Measurements from ENCODE around the gene SFTA2. TPM values are rescaled to one million over a fixed set of nuclear protein-coding genes. Genes with fewer than 3 reads are reported as not detected.
A peak's percentile ranks its signal among the peaks of the same experiment; 100 is the strongest.

SFTA2 gene
- polyA plus RNA-seq, 1 of the 3 experiments (the other 2 are of a cell fraction): not detected

DNA sequence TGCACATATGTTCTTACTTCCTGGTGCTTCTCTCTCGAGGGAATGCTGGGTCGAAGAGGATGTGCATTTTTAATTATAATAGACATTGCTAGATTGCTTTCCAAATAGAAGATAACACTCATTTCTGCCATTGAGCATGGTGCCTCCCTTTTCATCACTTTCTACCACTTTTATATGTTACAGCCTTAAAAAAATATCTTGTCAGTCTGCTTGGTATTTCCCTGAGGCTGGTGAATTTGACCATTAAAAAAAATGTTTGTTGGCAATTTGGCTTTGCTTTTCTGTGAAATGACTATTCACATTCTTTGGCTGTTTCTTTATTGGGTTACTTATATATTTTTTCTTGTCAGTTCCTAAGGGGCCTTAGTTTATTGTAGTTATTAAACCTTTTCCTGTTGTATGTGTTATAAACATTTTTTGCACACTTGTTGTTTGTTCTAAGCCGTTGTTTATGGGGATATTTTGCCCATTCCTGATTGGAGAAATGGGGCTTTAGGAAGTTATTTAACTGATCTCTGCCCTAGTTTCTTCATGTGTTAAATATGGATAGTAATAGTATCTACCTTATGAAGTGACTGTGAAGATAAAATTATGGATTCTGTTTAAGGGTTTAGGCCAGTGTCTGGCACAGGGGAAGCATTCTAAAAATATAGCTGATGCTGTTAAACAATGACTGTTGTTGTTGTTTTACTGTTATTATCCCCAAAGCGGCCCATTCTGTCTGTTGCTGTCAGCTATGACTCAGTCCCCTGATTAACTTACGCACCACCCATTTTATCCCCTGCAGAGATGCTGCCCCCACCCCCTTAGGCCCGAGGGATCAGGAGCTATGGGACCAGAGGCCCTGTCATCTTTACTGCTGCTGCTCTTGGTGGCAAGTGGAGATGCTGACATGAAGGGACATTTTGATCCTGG lies 43.8 kb downstream of the SFTA2 start:
- H3K27ac ChIP-seq (ENCODE audit: low read depth in 2 of 2, low read length in 1 of 2): peak overlapping the region; percentile 34 to 83; a peak in 3 of 4 replicates
- peaks cover 16% of the 10 kb centered on the region for H3F3A ChIP-seq (replicated peaks; ENCODE audit: insufficient read depth)
- peak; percentile 33 for DNase-seq
- H3K36me3 ChIP-seq (replicated peaks in 1 of 2; ENCODE audit: control insufficient read depth in 1 of 2, insufficient read depth in 2 of 2, low read length in 1 of 2): peaks cover 7 to 28% of the 10 kb centered on the region in 2 experiments
- H3K4me1 ChIP-seq (ENCODE audit: control insufficient read depth in 1 of 2, insufficient read depth in 2 of 2, low read depth in 1 of 2, low read length in 1 of 2): peaks cover 20 to 33% of the 10 kb centered on the region in 2 experiments; a peak in 3 of 4 replicates
- H3K9me2 ChIP-seq: no peaks in the 10 kb centered on the region
- H3K9ac ChIP-seq: peak overlapping the region; percentile 24; the same call in 1 of the 2 replicates
- H3K4me3 ChIP-seq (ENCODE audit: low read depth in 2 of 2, low read length in 1 of 2): peak overlapping the region in 1 of 2 experiments; percentile 10; a peak in 1 of 4 replicates
- H2AFZ ChIP-seq (ENCODE audit: low read depth): no peak overlapping the region
- 32% methylated on average over 5 of the region's 6 CpGs for WGBS (ENCODE audit: low lambda C conversion rate)
- H4K20me1 ChIP-seq (ENCODE audit: insufficient read depth): no peaks in the 10 kb centered on the region
- peaks cover 62% of the 10 kb centered on the region for H3K79me2 ChIP-seq (ENCODE audit: insufficient read depth)
- no peaks in the 10 kb centered on the region for H3K27me3 ChIP-seq (ENCODE audit: insufficient read depth)
- ChIA-PET POLR2A (no interaction called here), CTCF (interaction anchor here (1.2 to 2.3 kb wide), 4 partner anchors 10 to 199 kb away, joined by 3 to 14 read pairs (median 6); no protein-coding TSS in a partner anchor)
- H3K4me2 ChIP-seq: peak overlapping the region; percentile 99
- H3K9me3 ChIP-seq: no peaks in the 10 kb centered on the region
- TF ChIP-seq, protein P1, sequence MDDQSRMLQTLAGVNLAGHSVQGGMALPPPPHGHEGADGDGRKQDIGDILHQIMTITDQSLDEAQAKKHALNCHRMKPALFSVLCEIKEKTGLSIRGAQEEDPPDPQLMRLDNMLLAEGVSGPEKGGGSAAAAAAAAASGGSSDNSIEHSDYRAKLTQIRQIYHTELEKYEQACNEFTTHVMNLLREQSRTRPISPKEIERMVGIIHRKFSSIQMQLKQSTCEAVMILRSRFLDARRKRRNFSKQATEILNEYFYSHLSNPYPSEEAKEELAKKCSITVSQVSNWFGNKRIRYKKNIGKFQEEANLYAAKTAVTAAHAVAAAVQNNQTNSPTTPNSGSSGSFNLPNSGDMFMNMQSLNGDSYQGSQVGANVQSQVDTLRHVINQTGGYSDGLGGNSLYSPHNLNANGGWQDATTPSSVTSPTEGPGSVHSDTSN (IDR thresholded peaks at IDR 0.05): peak; percentile 39; the same call in 1 of the 2 replicates
- TF ChIP-seq FOSL2 (IDR thresholded peaks at IDR 0.05; ENCODE audit: borderline replicate concordance, low read depth): peak; percentile 57; the same call in 1 of the 2 replicates
- TF ChIP-seq, protein P2, sequence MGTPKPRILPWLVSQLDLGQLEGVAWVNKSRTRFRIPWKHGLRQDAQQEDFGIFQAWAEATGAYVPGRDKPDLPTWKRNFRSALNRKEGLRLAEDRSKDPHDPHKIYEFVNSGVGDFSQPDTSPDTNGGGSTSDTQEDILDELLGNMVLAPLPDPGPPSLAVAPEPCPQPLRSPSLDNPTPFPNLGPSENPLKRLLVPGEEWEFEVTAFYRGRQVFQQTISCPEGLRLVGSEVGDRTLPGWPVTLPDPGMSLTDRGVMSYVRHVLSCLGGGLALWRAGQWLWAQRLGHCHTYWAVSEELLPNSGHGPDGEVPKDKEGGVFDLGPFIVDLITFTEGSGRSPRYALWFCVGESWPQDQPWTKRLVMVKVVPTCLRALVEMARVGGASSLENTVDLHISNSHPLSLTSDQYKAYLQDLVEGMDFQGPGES (IDR thresholded peaks at IDR 0.05; ENCODE audit: low read depth, low read length): no peak

DNA sequence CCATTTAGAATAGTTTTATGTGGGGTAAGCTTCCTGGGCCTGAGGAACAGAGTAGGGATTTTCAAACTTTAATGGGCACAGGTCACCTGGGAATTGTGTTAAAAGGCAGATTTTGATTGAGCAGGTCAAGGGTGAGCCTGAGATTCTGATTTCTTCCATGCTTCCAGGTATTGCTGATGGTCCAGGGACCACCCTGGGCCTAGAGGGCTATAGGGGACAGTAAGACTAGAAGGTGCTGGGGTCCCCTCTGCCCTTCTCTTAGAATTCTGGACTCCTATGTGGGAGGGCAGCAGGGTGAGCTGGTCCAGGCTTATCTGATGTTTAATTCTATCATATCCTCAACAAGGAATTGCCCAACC lies 45.1 kb downstream of the SFTA2 start:
- peaks cover 62% of the 10 kb centered on the region for H3K79me2 ChIP-seq (ENCODE audit: insufficient read depth)
- H3K9me3 ChIP-seq: no peaks in the 10 kb centered on the region
- H3K4me1 ChIP-seq (ENCODE audit: control insufficient read depth in 1 of 2, insufficient read depth in 2 of 2, low read depth in 1 of 2, low read length in 1 of 2): peaks cover 20 to 33% of the 10 kb centered on the region in 2 experiments; a peak in 3 of 4 replicates
- CTCF ChIA-PET: interaction anchor here (0.6 to 1.8 kb wide), 4 partner anchors 9 to 59 kb away, joined by 3 to 5 read pairs (median 4); no protein-coding TSS in a partner anchor
- no peak overlapping the region for H2AFZ ChIP-seq (ENCODE audit: low read depth)
- H4K20me1 ChIP-seq (ENCODE audit: insufficient read depth): no peaks in the 10 kb centered on the region
- H3K9ac ChIP-seq: peak overlapping the region; percentile 71
- peak; percentile 16 for DNase-seq
- POLR2A ChIA-PET: no interaction called here
- TF ChIP-seq SMC3 (IDR thresholded peaks at IDR 0.05; ENCODE audit: low read depth, low read length): no peak
- TF ChIP-seq RFX5 (IDR thresholded peaks at IDR 0.05; ENCODE audit: low read length): no peak
- TF ChIP-seq SIN3A (IDR thresholded peaks at IDR 0.05; ENCODE audit: borderline replicate concordance, low read depth, low read length): no peak
- no peak for TF ChIP-seq GABPA (IDR thresholded peaks at IDR 0.05; ENCODE audit: low read depth)
- TF ChIP-seq, protein P2 (IDR thresholded peaks at IDR 0.05; ENCODE audit: low read depth, low read length): no peak
- TF ChIP-seq GATA2 (CRISPR knock-in tag; IDR thresholded peaks at IDR 0.05): no peak
- no peak for TF ChIP-seq MXI1 (IDR thresholded peaks at IDR 0.05; ENCODE audit: low read depth, low read length)
- TF ChIP-seq FOSL2 (IDR thresholded peaks at IDR 0.05; ENCODE audit: borderline replicate concordance, low read depth): no peak
- peaks cover 0 to 17% of the 10 kb centered on the region in 2 experiments for H3K36me3 ChIP-seq (replicated peaks in 1 of 2; ENCODE audit: control insufficient read depth in 1 of 2, insufficient read depth in 2 of 2, low read length in 1 of 2)
- H3F3A ChIP-seq (replicated peaks; ENCODE audit: insufficient read depth): peaks cover 16% of the 10 kb centered on the region
- no peak overlapping the region; a peak in 1 of 4 replicates for H3K4me3 ChIP-seq (ENCODE audit: low read depth in 2 of 2, low read length in 1 of 2)
- H3K27ac ChIP-seq (ENCODE audit: low read depth in 2 of 2, low read length in 1 of 2): peak overlapping the region; percentile 60 to 83
- no peaks in the 10 kb centered on the region for H3K27me3 ChIP-seq (ENCODE audit: insufficient read depth)
- H3K9me2 ChIP-seq: no peaks in the 10 kb centered on the region
- H3K4me2 ChIP-seq: peak overlapping the region; percentile 99
